ENCODE data around the gene TNFSF18.

DNA sequence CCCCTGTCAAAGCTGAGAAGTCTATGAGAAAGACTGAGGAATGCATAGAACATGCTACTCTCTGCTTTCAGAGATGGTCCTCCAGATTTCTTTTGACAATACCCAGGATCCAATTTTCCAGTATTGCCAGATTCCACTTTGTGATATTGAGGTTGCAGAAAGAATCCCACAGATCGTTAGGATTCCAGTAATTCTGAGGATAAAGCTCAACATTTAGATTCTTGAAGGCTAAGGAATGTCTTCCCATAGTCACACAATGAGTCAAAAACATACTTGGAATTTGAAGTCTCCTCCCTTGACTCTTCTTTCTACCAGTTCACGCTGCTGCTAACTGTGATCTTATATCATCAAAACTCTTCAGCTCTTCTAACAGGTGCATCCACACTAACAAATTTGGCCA, 57.1 kb downstream of the TNFSF18 start:
- TF ChIP-seq, protein P1, sequence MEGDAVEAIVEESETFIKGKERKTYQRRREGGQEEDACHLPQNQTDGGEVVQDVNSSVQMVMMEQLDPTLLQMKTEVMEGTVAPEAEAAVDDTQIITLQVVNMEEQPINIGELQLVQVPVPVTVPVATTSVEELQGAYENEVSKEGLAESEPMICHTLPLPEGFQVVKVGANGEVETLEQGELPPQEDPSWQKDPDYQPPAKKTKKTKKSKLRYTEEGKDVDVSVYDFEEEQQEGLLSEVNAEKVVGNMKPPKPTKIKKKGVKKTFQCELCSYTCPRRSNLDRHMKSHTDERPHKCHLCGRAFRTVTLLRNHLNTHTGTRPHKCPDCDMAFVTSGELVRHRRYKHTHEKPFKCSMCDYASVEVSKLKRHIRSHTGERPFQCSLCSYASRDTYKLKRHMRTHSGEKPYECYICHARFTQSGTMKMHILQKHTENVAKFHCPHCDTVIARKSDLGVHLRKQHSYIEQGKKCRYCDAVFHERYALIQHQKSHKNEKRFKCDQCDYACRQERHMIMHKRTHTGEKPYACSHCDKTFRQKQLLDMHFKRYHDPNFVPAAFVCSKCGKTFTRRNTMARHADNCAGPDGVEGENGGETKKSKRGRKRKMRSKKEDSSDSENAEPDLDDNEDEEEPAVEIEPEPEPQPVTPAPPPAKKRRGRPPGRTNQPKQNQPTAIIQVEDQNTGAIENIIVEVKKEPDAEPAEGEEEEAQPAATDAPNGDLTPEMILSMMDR (IDR thresholded peaks at IDR 0.05), result no peak
- TF ChIP-seq POLR2A (IDR thresholded peaks at IDR 0.05), result no peak
